GM18907 (cell line): ENCODE data around the gene GAK.

Source experiments
- ATAC-seq: cut with Tn5 transposase; IDR thresholded peaks from one replicate; pipeline ENCODE4 v1.9.1; 2021; ENCODE audit warnings: mild to moderate bottlenecking, moderate library complexity; ENCODE audit not compliant: unreplicated experiment

The GAK gene

DNA sequence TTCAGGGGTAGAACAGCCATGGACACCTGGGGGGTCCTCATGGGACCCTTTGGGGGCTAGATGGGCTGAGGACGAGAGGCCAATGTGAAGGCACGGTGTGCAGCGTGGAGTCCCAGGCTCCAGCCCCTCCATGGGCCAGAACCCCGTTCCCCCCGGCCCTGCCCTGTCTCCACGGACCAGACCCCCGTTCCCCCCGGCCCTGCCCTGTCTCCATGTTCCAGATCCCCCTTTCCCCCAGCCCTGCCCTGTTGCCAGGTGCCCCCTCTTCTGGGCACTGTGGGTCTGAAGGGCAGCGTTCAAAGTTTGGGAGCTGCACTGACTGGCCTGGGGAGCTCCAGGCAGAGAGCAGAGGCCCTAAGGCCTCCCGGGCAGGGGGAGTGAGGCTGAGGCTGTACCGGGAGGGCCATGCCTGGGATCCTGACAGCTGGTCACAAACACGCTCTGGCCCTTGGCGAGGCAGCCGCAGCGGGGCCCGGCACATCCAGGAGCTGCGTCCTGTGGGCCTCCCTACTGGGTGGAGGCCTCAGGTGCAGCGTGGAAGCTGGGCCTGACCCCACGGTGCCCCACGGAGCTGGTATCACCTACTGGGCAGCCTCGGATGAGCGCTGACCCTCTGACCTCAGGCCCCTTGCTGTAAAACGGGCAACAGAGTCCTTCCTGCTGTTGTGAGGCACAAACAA is 32.4 kb upstream of the GAK start:
- ATAC-seq, result no peak

DNA sequence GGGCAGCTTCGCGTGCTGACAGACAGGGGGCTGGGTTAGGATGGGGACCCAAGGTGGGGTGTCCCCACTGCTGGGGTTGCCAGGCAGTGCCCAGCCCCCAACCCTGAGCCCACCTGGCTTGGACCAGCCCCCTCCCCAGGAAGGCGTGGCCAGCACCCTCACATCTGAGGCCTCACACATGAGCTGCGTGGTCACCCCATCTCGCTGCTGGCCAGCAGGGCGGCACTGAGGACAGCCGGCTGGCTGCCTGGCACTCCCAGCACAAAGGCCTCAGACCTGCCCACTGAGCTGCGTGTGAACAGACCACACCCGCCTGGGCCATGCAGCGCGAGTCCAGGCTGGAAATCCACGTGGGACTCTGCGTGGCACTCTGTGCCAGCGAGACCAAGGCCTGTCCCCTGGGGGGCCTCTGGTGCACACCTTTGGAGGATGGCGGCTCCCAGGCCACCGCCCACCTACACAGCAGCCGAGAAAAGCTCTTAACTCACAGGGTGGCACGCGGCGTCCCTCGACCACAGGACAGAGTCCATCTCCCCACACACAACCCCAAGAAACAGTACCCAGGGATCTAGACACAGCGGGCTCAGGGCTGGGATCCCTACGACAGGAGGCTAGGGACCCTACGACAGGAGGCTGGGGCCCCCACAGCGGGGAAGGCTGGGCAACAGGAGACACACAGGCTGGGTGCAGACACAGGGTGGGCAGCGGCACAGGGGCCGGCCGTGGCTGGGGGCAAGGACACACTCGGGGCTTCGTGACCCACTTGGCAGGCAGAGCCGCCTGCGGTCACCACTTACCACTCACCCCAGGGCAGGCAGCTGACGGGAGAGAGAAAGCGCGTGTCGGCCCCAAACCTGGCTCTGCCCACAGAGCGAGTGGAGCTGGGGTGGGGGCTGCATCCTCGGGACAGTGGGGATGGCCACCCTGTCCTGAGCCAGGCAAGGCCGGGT is 31.4 kb upstream of the GAK start:
- no peak for ATAC-seq

DNA sequence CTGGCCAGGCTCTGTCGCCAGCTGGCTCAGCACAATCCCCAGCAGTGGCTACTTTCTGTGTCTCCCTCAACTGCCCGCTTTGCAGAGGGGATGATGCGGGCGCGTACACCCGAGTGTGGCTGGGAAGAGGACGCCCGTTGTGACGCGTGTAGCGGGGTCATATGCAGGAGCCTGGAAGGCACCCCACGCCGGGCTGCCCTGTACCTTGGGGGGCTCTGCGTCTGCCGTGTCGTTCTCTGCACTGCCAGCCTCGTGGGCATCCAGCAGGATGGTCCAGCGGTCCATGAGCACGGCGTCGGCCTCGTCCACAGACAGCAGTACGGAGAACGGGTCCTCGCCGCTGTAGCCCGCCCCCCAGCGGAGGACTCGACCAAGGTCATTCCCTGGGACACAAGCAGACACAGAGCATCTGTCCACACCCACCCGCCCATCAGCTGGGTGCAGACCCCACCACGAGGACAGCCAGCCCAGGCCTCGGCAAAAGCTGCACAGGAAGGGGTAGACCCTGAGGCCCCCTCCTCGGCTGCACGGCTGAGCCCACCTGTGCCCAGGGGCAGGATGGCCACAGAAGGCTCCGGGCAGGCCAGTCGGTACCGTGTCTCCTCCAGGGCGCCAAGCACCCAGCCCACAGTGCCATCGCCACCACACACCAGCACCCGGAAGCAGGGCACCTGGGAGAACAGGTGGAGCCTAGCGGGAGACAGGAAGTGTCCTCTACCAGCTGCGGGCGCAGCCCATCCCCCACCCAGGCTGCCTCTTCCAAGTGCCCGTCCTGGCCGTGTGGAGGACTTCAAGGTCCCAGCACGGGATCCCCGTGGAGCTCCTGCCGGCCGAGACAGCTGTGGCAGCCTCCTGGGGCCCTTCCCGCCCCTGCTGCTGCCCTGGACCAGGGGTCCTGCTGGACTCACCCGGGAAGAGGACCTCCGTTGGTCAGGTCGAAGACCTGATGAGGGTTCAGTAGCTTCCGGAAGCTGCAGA is 30.4 kb upstream of the GAK start:
- no peak for ATAC-seq

DNA sequence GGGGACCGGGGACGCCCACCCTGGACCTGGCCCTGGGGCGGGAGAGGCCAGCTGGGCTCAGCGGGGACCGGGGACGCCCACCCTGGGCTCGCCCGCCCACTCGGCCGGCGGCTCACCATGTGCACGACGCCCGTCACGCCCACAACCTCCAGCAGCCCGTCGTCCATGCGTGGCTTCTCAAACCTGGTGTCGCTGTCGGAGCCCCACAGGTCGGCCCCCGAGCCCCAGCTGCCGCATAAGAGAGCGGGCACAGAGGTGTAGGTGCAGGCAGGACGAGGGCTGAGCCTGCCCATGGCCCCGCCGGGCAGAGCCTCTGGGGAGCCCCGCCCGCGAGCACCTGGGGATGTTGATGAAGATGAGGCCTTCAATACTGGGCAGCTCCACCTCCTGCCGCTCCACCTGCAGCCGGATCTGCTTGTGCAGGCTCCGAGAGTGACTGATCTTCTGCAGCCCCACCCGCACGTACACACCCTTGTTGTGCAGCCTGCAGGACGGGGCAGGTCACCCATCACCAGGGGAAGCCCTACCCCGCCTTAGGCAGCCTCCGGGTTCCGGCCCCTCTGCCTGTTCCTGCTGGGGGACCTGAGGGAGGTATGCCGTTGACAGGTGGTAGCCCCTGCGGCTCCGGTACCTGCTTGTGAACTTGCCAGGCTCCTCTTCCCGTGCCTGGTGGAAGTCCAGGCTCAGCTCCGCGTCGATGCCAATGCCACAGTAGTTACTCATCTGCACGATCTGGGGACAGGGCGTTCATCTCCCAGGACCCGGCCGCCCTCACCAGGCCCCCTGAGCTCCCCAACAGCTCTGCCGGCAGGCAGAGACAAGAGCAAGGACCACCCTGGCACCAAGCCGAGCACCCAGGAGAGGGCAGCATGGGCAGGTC is 29.5 kb upstream of the GAK start:
- ATAC-seq, result no peak

DNA sequence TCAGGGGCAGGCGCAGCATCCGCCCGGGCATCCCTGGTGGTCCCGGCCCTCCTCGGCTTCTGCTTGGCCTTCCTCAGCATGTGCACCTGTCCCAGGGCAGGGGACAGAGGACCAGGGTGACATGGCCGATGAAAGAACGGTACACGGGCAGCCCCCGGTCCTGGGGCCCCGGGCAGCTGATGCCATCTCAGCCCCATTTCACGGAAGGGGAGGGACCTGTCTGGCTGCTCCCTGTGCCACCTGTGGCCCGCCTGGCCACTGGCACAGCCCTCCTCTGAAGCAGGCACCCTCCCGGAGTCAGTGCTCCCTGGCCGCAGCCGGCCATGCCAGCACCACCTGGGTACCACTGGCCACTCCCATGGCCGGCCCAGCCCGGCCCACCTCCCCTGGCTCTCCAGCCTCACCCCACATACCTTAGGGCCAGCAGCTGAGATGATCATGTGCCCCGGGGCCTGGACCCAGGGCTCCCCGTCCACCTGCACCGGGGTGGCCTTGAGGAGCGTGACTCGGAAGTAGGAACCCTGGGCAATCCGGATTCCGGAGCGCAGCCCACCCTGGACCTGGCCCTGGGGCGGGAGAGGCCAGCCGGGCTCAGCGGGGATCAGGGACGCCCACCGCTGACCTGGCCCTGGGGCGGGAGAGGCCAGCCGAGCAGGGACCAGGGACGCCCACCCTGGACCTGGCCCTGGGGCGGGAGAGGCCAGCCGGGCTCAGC is 28.7 kb upstream of the GAK start:
- no peak for ATAC-seq

DNA sequence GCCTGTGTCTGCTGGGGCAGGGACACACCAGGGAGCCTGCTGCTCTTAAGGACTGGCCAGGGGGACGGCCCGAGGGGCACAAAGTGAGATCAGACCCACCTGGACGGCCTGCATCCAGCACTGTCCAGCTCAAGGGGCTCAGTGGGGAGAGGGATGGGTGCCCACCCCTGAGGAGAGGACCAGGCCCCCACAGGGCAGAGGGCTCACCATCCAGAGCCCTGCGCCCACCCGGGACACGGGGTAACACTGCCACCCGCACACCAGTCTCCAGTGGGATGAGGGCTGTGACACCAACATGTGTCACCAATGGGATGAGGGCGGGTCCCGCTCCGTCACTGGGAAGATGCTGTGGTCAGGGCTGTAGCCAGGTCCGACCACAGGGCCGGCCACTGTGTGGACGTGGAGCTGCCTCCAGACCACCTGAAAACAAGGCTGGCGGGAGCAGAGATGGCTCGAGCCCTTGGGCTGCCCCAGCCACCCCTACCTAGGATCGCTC is 28.1 kb upstream of the GAK start:
- no peak for ATAC-seq

DNA sequence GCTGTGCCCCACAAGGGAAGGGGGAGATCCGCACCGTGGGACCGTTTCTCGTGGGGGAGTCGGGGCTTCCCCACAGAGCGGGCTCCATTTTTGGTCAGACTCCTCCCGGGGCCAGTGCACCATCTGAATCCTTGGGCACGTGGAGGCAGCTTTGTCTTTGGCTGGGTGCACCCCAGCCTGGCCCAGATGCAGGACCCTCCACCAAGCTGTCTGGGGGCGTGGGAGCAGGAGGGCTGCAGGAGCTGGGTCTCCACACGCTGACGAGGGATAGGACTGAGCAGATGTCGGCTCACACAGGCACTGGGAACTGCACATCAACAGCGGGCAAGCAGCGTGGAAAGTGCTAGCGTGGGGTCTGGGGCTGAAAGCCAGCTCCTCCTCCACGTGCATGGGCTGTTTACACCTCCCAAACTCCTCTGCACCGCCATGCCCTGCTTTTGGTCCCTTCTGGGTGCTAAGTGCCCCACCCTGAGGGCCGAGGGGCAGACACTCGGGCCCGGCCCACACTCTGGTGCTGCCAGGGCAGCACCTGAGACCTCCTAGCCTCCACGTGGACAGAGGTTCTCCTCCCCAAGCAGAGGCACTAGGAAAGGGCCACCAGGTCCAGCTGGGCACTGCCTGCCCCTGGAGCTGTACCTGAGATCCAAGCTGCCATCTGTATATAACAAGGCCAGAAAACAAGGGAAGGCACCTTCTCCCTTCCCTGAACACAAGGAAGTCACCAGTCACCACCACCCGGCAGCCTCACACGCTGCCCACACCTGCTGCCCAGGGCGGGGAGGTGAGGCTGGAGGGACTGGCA is 27.4 kb upstream of the GAK start:
- no peak for ATAC-seq

DNA sequence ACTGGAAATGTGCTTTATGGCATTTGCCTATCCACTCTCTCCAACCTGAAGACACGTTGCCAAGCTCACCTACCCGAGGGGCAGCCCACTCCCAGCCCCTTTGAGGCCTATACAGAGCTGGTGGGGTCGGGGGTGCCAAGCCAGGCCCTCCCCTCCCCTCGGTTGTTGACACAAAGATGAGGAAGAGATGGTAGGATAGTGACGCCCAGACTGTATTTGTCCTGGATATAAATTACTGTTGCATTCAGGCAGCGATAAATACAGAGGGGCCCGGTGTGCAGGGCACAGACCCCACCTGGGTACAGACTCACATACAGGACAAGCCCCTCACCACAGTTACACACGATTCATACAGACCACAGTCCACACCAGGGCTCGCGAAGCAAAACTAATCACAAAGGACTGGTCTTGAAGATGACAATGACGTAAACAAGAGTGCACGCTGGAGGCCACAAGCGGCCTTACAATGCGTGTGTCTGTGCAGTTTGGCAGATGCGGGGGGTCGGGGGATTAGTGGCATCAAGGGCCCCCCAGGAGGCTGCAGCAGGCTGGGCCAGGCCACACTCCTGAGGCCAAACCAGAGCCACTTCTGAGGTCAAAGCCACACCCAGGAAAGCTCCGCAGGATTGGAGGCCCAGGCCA is 26.7 kb upstream of the GAK start:
- ATAC-seq, result no peak

DNA sequence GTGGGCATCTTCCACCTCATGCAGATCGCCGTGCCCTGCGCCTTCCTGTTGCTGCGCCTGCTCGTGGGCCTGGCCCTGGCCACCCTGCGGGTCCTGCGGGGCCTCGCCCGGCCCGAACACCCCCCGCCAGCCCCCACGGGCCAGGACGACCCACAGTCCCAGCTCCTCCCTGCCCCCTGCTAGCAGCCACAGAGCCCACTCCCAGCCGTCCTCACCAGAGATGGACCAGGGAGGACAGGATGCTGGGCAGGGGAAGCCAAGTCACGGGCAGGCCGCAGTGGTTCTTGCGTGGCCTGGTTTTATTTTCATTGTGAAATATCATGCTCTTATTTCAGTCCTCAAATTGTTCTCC is 26.2 kb upstream of the GAK start:
- no peak for ATAC-seq

DNA sequence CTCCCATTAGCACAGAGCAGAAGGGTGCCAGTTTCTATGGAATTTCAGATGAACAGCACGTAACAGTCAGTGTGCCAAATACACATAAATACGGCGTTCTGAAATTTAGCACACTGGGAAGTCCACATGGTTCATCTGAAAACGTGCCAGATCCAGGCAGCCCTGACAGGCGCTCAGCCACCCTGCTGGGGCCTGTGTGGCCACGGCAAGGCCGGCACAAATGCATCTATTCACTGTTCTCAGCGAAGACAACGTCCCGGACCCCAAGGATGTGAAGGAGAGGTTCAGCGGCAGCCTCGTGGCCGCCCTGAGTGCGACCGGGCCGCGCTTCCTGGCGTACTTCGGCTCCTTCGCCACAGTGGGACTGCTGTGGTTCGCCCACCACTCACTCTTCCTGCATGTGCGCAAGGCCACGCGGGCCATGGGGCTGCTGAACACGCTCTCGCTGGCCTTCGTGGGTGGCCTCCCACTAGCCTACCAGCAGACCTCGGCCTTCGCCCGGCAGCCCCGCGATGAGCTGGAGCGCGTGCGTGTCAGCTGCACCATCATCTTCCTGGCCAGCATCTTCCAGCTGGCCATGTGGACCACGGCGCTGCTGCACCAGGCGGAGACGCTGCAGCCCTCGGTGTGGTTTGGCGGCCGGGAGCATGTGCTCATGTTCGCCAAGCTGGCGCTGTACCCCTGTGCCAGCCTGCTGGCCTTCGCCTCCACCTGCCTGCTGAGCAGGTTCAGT is 25.6 kb upstream of the GAK start:
- no peak for ATAC-seq

DNA sequence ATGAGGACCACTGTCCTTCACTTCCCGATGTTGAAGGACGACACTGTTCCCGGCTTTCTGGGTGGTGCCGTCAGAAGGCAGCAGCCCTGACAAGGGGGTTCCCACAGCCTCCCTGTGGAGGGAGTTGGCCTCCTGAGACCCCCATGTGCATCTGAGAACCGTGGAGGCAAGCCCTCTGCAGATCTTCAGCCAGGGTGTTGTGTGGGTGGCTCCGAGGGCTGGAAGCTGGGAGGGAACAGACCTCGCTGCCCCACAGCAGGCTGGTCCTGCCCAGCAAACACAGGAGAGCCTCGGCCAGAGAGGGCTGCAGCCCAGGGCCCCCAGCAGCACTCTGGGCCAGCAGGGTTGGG is 25.1 kb upstream of the GAK start:
- ATAC-seq, result no peak

DNA sequence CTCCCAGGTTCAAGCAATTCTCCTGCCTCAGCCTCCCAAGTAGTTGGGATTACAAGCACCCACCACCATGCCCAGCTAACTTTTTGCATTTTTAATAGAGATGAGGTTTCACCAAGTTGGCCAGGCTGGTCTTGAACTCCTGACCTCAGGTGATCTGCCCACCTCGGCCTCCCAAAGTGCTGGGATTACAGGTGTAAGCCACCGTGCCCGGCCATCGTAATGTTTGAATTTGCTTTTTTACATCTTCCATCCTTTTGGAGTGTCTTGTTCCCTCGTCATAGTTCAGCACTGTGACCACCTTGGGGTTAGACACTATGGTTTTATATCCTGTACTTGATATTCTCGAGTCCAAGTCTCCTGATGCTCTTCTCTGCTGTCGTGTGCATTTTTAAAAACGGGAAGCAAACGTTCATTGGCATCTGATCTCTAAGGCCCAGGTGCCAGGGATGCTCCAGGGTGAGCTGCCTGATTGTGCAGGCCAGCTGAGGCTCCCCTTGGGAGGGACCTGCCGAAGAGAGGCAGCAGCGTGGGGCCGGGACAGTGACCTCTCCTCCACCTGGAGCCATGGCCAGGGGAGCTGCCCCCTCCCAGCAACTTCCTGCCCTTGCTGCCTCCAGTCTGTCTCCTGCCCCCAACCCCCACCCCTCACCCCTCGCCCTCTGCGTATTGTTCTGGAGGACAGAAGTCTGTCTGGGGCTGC is 24.6 kb upstream of the GAK start:
- no peak for ATAC-seq

DNA sequence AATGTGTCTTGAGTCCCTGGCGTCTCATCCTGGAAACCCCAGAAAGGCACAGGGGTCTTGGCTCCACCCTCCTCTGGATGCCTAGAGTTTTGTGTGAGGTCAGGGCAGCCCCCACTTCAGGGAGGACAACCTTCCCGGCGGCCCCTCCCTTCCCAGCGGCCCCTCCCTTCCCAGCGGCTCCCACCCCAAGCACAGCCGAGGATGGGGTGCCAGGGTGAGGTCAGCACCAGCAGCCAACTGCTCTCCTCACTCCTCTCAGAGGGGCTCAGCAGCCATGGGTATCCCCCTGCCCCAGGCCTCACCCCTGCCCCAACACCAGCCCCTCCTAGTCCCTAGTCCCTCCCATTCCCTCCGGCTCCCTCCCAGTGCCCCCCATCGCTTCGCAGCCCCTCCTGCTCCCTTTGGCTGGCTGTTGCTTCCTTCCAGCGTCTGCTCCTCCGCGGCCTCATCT is 23.8 kb upstream of the GAK start:
- ATAC-seq, result no peak

DNA sequence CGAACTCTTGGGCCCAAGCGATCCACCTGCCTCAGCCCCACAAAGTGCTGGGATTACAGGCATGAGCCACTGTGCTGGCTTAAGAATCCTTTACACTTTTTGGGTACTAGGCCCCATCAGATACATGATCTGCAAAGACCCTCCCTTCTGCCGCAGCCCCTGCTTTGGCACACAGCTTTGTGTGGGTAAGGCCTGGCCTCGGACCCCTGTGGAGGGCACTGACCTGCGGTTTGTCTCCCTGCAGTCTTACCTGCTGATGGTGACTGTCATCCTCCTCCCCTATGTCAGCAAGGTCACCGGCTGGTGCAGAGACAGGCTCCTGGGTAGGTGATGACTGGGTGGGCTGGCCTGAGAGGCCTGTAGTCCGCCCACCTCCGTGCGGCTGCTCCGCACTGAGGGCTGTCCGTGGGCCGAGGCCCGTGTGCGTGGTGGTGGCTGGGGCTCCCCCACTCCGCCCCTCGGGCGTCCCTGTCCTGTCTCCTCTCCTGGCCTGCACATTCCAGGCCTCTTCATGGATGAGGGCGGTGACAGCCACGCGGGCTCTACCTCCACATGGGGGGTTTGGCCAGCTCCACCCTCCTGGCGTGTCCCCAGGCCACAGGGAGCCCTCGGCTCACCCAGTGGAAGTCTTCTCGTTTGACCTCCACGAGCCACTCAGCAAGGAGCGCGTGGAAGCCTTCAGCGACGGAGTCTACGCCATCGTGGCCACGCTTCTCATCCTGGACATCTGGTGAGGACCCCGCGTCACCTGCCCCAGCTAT is 23.2 kb upstream of the GAK start:
- no peak for ATAC-seq

DNA sequence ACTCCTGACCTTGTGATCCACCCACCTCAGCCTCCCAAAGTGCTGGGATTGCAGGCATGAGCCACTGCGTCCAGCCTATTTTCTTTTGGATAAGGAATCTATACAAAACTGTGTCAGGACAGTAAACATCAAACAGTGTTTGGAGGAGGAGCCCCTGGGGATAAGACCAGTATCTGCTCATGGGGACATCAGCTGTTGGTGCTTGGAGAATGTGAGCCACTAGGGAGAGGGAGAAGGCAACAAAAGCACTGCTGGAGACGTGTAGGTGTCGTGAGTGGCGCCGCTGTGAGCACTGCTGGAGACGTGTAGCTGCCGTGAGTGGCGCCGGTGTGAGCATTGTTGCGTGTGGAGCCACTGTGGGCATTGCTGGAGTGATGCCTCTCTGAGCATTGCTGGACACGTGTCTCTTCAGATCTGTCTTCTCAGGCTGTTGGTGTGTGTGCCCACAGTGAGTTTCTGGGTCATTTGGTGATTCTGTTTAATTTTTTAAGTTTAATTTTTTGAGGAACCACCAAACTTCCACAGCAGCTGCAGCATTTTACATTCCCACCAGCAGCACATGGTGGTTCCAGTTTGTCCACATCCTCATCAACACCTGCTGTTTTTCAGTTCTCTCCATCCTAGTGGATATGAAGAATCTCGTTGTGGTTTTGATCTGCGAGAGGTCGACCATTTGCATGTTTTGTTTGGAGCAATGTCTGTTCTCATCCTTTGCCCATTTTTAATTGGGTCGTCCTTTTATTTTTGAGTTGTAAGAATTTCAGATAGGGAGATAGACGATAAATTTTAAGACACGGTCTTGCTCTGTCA is 22.3 kb upstream of the GAK start:
- no peak for ATAC-seq
